Superior temporal gyrus (tissue), 1 donor: Measurements from ENCODE around the gene DYNC1I1.

Source experiments
- DNase-seq: peaks from one replicate; pipeline ENCODE4 v3.0.0-alpha.2; 2016; ENCODE audit errors: extremely low spot score

DYNC1I1 gene

DNA sequence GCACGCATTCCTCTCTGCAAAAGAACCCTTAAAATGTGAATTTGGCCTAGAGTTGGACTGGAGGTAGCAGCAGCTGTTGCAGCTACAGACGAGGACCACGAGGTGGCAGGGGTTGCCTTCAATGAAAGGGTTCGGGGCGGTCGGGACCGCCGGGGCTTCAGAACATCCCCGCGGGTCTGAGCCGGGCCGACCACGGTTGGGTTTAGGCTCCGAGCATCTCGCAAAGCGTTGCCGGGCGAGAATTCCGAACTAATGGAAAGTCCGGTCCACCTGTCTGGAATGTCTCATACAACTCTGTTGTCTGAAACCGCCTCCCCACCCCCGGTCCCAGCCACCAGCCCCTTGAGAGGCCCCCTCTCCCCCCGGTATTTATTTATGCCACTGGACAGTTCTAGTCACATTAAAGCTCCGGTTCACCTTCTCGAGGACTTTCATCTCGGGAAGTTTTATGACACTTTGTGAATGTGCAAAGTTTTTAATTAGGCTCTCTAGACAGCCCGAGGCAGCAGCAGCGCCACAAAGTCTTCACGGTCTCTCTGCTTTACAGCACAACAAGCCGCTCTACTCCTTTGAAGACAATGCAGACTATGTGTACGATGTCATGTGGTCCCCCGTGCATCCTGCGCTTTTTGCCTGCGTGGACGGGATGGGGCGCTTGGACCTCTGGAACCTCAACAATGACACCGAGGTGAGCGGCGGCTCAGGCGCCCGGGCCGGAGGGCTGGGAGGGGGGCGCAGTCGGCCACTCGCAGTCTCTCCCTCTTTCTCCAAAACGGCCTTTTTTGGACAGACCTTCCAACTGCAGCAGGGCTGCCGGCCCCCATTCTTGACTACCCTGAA, 303.4 kb downstream of the DYNC1I1 start:
- peak; percentile 82 for DNase-seq

- DNase-seq: peak; percentile 26
These were observed 304.0 kb downstream of the DYNC1I1 start for GRCh38 chr7:96076350-96076707.

- no peak for DNase-seq
These were observed 307.7 kb downstream of the DYNC1I1 start for GRCh38 chr7:96080027-96080426.

DNA sequence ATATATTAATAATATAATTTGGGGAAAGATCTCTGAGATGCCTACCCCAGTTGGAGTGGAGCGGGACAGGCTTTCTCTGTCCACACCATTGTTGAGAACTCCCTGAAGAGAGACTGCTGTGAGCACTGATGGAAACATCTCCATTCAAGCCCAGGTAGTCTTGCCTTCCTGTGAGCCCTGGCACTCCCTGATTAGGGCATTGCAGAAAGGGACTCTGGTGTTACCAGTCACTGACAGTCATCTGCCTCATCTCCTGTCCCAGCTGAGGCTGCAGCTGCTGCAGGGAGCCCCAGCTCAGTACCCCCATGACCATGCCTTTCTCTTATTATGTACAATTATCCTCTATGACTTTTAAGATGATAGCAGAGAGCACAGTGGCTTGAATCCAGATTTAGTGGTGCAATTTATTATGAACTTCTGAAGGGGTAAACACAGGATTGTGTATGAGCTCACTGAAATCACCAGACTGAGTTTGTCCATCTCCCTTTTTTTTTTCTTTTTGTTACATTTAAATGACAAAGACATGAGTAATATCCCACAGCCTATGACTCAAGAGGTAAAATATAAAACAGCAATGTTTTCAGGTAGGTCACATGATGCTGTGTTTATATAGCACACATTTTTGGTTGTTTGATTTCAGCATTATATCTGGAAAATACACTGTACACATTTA, 312.7 kb downstream of the DYNC1I1 start:
- no peak for DNase-seq

DNA sequence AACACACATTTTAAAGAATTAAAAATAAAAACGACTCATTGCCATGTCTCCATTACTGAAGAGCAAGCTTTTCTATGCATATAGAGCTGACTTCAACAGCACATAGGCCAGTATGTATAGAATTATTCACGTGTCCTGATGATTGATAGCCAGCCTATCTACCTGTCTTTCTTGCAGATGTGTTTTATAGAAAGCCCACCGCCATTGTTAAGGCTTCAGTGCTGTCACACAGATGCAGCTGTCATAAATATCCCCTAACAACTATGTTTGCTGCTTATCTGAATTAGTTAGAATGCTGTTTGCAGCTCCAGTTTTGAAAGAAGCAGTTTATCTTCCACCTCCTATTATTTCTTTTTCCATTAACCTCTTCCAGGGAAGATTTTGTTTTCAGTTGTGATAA, 313.6 kb downstream of the DYNC1I1 start:
- no peak for DNase-seq

GRCh38 chr7:96088579-96088978, 316.2 kb downstream of the DYNC1I1 start:
- DNase-seq: no peak

DNA sequence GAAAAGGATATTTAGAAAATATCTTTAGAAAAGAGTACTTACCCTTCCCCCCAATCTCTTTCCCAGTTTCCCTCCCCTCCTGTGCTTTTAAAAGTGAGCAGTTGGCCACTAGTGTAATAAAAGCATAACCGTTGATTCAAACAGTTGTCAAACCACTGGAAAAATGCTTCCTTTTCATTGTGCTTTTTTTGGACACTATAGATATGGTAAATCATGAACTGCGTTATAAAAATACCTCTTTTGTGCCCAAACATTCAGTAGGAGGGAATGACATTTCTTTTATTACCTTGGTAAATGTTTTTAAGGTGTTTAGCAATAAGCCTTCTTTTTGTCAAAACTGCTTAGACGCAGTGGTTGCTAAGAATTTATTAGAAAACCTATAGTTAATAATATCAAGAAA, 317.2 kb downstream of the DYNC1I1 start:
- no peak for DNase-seq

DNA sequence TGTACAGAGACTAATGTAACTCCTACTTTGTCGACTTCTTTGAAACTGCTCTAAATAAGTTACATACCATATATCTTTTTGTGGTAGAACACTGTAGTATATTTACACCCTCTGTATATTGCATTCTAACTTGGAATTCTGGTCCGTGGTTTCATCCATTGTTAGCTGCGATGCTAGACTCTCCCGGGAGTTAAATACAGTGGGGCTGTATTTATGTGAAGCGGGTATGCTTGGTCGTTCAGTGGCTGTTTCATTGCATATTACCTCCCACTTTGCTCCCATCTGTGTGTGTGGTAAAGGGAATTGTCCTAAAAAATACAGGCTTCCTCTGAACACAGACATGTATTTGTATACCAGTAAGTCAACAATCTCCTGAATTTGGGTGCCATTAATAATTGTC, 318.4 kb downstream of the DYNC1I1 start:
- no peak for DNase-seq

- DNase-seq: no peak
These were observed 321.1 kb downstream of the DYNC1I1 start for GRCh38 chr7:96093435-96093834.

DNA sequence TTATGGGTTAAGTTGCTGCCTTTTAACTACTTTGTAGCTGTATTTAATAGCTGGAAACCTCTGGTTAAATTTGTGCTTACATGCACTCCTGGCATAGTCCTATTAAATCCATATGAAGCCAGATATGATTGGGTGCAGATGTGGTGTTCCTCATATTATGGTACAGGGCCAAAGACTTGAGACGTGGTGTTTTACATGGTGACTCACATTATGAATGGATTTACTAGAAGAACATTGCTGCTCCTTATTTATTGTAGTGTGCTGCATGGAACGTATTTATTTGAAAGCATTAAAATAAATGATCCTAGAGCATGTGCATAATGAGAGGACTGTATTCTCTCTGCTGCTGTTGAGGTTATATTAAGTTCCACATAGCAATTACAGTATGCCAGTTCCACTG, 325.5 kb downstream of the DYNC1I1 start:
- DNase-seq: no peak

- DNase-seq: no peak
These were observed 328.4 kb downstream of the DYNC1I1 start for GRCh38 chr7:96100737-96101136.

DNA sequence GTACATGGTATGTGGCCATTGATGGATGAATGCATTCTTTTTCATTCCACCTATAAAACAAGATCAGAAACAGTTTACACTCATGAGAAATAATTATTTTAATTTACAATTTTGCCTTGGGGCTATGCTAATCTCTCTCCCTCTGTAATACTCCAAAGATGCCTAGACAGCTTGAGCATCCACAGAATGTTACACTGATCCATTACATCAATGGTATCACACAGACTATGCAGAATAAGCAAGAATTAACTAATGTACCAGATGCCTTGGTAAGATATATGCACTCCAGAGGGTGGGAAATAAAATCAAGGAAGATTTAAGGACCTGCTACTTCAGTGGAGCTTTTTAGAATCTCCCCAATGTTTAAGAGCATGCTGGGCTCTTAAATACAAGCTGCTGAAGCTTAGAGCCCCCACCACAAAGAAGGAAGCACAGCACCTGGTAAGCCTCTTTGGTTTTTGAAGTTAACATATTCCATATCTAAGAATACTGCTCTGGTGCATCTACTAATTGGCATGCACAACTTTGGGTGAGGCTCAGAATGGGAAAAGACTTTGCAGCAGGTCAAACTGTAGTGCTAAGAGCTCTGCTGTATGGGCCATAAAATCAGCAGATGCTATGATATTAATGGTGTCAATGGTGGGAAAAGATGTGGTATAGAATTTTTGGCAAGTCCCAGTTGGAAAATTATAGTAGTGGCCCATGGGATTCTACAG, 329.9 kb downstream of the DYNC1I1 start:
- DNase-seq: no peak

GRCh38 chr7:96104984-96105383, 332.6 kb downstream of the DYNC1I1 start:
- no peak for DNase-seq

GRCh38 chr7:96111405-96111804, 339.1 kb downstream of the DYNC1I1 start:
- DNase-seq: no peak

GRCh38 chr7:96114190-96114589, 341.8 kb downstream of the DYNC1I1 start:
- no peak for DNase-seq

DNA sequence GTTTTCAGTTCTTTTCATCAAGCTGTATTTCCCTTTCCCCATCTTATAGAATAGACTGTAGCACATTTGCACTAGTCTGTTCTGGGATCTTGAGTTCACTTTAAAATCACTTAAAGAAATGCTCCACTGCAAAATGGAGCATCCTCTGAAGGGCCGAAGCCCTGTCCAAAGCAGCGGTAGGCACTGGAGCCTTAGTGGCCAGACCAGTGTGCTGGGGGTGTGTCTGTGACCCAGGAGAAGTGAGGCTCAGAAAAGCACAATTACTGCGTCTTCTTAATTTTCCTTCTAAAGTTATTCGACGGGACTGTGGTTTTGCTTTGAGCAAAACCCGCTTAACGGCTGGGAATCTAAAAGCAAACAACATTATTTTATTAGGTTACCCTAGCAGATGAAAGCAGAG, 343.8 kb downstream of the DYNC1I1 start:
- DNase-seq: no peak

GRCh38 chr7:96118449-96119001, 346.2 kb downstream of the DYNC1I1 start:
- no peak for DNase-seq

- no peak for DNase-seq
These were observed 348.3 kb downstream of the DYNC1I1 start for GRCh38 chr7:96120445-96121225.

DNA sequence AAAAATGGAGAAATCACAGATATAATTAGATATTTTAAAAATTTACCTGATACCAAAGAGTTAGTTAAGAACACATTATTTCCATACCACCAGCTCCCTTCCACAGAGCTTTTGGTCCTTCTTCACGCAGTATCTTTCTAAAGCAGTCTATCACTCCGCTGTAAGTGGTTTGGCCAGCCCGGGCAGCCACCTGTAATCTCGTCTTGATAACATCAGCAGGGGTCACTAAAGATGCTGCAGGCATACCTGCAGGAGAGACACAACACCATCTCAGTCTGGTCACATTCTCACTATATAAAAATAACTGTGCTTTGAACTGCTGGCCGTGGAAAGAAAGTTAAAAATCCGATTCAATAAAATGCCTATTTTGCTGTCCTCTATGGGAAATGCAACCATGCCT, 349.4 kb downstream of the DYNC1I1 start:
- no peak for DNase-seq

DNA sequence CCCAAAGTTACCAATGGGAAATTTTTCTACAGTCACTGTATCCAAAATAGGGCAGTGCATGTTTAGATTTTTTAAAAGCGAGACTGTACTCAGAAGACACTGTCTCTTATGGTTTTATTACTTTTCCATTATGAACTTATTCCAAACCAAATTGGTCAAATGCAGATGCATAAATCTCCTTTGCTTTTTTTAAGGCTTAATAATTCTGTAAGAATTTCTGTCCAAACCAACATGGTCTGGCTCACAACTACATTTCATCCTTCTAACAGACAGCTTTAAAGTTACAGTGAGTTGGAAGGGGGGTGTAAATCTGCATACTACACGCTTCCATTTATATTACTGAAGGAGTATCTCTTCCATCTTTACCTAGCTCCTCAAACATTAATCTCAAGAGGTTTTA, 350.4 kb downstream of the DYNC1I1 start:
- no peak for DNase-seq

DNA sequence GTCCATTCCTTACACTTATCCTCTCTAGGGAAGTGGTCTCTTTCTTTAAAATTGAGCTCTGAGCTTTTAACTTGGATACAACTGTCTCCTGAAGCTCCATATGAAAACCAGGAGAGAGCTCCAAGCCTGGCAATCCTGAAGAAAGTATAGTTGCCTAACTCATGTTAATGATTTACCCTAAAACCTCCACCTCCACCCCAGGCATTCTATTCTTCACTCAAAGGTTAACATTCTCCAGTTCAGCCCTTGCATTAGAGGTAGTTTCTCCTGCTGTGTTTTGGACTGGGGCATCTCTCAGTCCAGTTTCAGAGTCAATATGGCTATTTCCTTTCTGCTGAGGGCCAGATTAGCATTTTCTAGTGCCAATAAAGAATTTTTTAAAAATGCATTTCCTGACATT, 354.0 kb downstream of the DYNC1I1 start:
- no peak for DNase-seq

DNA sequence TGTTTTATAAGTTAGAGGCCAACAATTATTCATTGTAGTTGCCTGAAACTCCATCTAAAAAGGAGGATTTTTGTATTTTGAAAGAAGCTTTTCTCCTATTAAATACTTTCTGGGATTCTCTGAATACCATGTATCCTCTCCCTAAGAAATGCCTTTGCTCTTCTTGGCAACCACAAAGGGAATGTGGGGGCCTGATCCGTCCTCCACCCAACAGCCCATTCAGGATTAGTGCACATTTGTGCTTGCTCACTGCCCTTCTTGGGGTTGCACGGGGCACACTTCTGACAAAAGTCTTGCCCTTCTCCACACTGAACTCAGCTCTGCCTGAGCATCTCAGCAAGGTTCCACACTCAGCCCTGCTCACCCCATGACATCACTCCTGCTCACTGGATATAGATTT, 355.4 kb downstream of the DYNC1I1 start:
- DNase-seq: no peak
